ENCODE data around the gene FOXO4. TPM values are rescaled to one million over a fixed set of nuclear protein-coding genes. Genes with fewer than 3 reads are reported as not detected.

FOXO4 gene
- total and polyA plus RNA-seq, 5 experiments from 2014 or later, result 1.3 to 33.7 (median 2.1) TPM

DNA sequence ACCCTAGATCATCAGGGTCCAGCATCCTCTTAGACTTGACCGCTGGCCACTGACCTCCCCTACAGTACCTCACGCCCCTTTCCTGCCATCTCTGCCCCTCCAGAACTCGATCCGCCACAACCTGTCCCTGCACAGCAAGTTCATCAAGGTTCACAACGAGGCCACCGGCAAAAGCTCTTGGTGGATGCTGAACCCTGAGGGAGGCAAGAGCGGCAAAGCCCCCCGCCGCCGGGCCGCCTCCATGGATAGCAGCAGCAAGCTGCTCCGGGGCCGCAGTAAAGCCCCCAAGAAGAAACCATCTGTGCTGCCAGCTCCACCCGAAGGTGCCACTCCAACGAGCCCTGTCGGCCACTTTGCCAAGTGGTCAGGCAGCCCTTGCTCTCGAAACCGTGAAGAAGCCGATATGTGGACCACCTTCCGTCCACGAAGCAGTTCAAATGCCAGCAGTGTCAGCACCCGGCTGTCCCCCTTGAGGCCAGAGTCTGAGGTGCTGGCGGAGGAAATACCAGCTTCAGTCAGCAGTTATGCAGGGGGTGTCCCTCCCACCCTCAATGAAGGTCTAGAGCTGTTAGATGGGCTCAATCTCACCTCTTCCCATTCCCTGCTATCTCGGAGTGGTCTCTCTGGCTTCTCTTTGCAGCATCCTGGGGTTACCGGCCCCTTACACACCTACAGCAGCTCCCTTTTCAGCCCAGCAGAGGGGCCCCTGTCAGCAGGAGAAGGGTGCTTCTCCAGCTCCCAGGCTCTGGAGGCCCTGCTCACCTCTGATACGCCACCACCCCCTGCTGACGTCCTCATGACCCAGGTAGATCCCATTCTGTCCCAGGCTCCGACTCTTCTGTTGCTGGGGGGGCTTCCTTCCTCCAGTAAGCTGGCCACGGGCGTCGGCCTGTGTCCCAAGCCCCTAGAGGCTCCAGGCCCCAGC, 5.2 kb downstream of the FOXO4 start:
- peak overlapping the region in 6 of 10 donors; percentile 28 to 77 (median 51) for H3K4me3 Mint-ChIP-seq
- H3K9me3 Mint-ChIP-seq, result no peaks in the 10 kb centered on the region
- ATAC-seq (peak; percentile 35 to 45), DNase-seq (peak in 4 of 10 donors; percentile 14 to 70 (median 24))
- H3K4me1 Mint-ChIP-seq, result peaks cover 28 to 83% (median 79%) of the 10 kb centered on the region in 4 donors
- POLR2A ChIA-PET, result interaction anchor here (0.6 to 10.6 kb wide), 13 partner anchors 9 to 265 kb away, joined by 3 to 134 read pairs (median 5); partner anchors contain the start of genes IL2RG, MED12, SNX12 and TAF1
- no peaks in the 10 kb centered on the region for H3K27me3 Mint-ChIP-seq
- peak overlapping the region; percentile 77 to 97 (median 93) for H3K27ac Mint-ChIP-seq
- peaks cover 0 to 7% (median 1%) of the 10 kb centered on the region in 3 donors for H3K36me3 Mint-ChIP-seq

DNA sequence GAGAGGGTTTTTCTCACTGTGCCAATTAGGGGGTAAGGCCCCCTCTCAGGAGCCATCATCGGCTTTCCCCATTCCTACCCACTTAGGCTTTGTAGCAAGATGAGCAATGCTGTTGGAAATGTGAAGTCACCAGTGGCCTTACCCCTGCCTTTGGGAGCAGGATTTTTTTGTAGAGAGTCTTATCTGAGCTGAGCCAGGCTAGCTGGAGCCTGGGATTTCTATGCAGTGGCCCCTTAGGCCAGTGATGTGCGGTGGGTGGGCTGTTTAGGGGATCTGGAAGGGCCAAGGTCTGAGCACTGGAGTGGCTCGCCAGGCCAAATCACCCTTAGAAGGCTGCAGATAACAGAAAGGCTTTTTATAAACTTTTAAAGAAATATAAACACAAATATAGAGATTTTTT, 6.6 kb downstream of the FOXO4 start:
- Mint-ChIP-seq H3K27me3 (no peaks in the 10 kb centered on the region), H3K27ac (peak overlapping the region; percentile 90 to 97 (median 94)), H3K9me3 (no peaks in the 10 kb centered on the region), H3K36me3 (peaks cover 0 to 21% (median 5%) of the 10 kb centered on the region in 3 donors), H3K4me1 (peaks cover 36 to 89% (median 85%) of the 10 kb centered on the region in 4 donors), H3K4me3 (peak overlapping the region in 7 of 10 donors; percentile 12 to 88 (median 66))
- DNase-seq, result no peak
- POLR2A ChIA-PET, result interaction anchor here (0.9 to 10.6 kb wide), 10 partner anchors 9 to 264 kb away, joined by 3 to 134 read pairs (median 5); partner anchors contain the start of genes IL2RG, MED12 and TAF1
- ATAC-seq, result no peak

- Mint-ChIP-seq H3K27me3 (no peaks in the 10 kb centered on the region), H3K9me3 (no peaks in the 10 kb centered on the region)
- peak; percentile 41 to 58 for ATAC-seq
Measured at GRCh38 chrX:71103110-71103983, 7.7 kb downstream of the FOXO4 start.

DNA sequence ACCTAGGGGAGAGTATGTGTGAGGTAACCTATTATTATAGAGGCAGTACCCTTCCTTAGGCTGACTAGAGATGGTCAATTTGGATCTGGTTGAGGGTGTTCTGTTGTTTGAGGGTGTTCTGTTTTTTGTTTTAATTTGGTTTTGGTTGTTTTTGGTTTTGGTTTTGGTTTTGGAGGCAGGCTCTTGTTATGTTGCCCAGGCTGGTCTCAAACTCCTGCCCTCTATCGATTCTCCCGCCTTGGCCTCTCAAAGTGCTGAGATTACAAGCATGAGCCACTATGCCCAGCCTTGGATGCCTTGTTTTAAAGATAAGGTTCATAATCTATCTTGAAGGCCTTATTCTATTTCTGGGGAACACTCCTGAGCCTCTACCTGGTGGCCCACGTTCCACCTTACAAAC, 10.0 kb downstream of the FOXO4 start:
- Mint-ChIP-seq H3K4me1 (peaks cover 39 to 91% (median 79%) of the 10 kb centered on the region in 4 donors), H3K27me3 (no peaks in the 10 kb centered on the region), H3K9me3 (no peaks in the 10 kb centered on the region), H3K27ac (peak overlapping the region; percentile 87 to 99 (median 96)), H3K36me3 (peaks cover 7 to 53% (median 29%) of the 10 kb centered on the region in 3 donors), H3K4me3 (peak overlapping the region; percentile 38 to 98 (median 80))
- ATAC-seq (peak in 1 of 2 donors; percentile 3), DNase-seq (no peak)
- POLR2A ChIA-PET, result interaction anchor here (0.9 to 10.6 kb wide), 5 partner anchors 8 to 972 kb away, joined by 3 to 134 read pairs (median 7); partner anchors contain the start of genes FOXO4, IGBP1 and MED12

More at GRCh38 chrX:71103110-71103983, 7.7 kb downstream of the FOXO4 start:
- peak overlapping the region; percentile 90 to 97 (median 94) for H3K27ac Mint-ChIP-seq
- H3K36me3 Mint-ChIP-seq, result peaks cover 0 to 31% (median 10%) of the 10 kb centered on the region in 3 donors
- peaks cover 39 to 90% (median 89%) of the 10 kb centered on the region in 4 donors for H3K4me1 Mint-ChIP-seq
- POLR2A ChIA-PET, result interaction anchor here (0.9 to 10.6 kb wide), 9 partner anchors 8 to 430 kb away, joined by 3 to 134 read pairs (median 5); partner anchors contain the start of genes IL2RG, MED12, NONO and OGT
- peak; percentile 28 to 78 (median 50) for DNase-seq
- peak overlapping the region; percentile 73 to 88 (median 80) for H3K4me3 Mint-ChIP-seq

GRCh38 chrX:71106427-71106826, 10.8 kb downstream of the FOXO4 start, which contains the start of gene CXorf65:
TSS of gene CXorf65 (minus strand) at chrX:71106740. CDS start at chrX:71106556, 184 bp downstream.
- DNase-seq (no peak), ATAC-seq (peak in 1 of 2 donors; percentile 16)
- POLR2A ChIA-PET, result interaction anchor here (0.9 to 10.6 kb wide), 4 partner anchors 8 to 973 kb away, joined by 3 to 134 read pairs (median 8); partner anchors contain the start of genes FOXO4, IGBP1 and MED12
- H3K9me3 Mint-ChIP-seq, result no peaks in the 10 kb centered on the region
- H3K36me3 Mint-ChIP-seq, result peaks cover 15 to 54% (median 33%) of the 10 kb centered on the region in 3 donors
- peak within 1 kb of the TSS; percentile 92 to 100 (median 98) for H3K27ac Mint-ChIP-seq
- peak within 1 kb of the TSS; percentile 83 to 98 (median 96) for H3K4me3 Mint-ChIP-seq
- peaks cover 33 to 86% (median 71%) of the 10 kb centered on the region in 4 donors for H3K4me1 Mint-ChIP-seq
- H3K27me3 Mint-ChIP-seq, result peaks cover 0 to 2% (median 0%) of the 10 kb centered on the region in 5 donors

DNA sequence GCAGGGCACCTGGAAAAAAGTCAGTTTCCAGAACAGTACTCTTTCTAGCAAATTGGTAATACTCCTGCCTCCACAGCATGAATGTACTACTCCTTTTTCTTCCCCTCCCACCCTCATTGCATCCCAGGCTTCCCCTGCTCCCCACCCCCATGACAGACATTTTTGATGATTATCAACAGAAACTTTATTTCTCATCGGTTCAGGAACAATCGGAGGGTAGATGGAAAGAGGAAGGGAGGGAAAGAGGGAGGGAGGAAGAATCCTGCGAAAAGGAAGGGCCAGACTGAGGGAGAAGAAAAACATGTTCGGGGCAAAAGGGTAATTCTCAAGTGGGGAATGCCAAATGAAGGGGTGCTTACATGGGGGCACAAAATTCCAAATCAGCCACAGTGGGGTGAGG, 11.6 kb downstream of the FOXO4 start:
- peak overlapping the region; percentile 83 to 98 (median 96) for H3K4me3 Mint-ChIP-seq
- POLR2A ChIA-PET, result interaction anchor here (10.6 kb wide), 1 partner anchor 11 kb away, joined by 134 read pairs; the partner anchor contains the start of gene MED12
- ATAC-seq (no peak), DNase-seq (no peak)
- peaks cover 0 to 2% (median 0%) of the 10 kb centered on the region in 5 donors for H3K27me3 Mint-ChIP-seq
- H3K27ac Mint-ChIP-seq, result peak overlapping the region; percentile 92 to 100 (median 98)
- peaks cover 16 to 54% (median 33%) of the 10 kb centered on the region in 3 donors for H3K36me3 Mint-ChIP-seq
- peaks cover 34 to 83% (median 68%) of the 10 kb centered on the region in 4 donors for H3K4me1 Mint-ChIP-seq
- no peaks in the 10 kb centered on the region for H3K9me3 Mint-ChIP-seq

DNA sequence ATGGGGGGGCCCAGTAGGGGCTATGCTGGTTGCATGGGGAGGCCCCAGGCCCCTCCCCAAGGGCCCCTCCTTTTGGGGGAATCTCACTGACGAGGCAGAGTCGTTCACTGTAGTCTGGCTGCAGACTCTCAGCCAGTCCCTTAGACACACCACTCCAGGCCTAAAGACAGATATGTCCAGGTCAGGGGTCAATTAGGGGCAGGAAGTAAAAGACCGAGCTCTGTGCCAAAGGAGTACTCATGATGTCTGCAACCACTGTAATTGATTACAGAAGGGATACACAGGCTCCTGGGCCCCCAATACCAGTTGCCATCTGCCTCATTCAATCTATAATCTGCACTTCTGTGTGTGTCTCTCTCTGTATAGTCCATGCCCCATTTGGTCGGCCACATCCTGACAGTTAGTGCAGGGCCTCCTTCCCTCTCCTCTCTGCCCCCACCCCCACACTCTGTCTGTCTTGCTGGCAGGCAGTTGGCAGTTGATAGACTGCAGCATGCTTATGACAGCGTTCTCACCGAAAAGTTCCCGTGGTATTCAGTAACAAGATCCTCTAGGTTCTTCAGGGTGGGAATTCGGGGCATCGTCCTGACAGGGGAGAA, 12.2 kb downstream of the FOXO4 start:
- ATAC-seq, result peak in 1 of 2 donors; percentile 12
- H3K9me3 Mint-ChIP-seq, result no peaks in the 10 kb centered on the region
- DNase-seq, result peak in 8 of 10 donors; percentile 11 to 80 (median 44)
- peaks cover 0 to 2% (median 0%) of the 10 kb centered on the region in 5 donors for H3K27me3 Mint-ChIP-seq
- H3K4me3 Mint-ChIP-seq, result peak overlapping the region; percentile 83 to 98 (median 96)
- H3K27ac Mint-ChIP-seq, result peak overlapping the region; percentile 94 to 100 (median 98)
- peaks cover 37 to 82% (median 66%) of the 10 kb centered on the region in 4 donors for H3K4me1 Mint-ChIP-seq
- peaks cover 16 to 54% (median 33%) of the 10 kb centered on the region in 3 donors for H3K36me3 Mint-ChIP-seq
- POLR2A ChIA-PET, result interaction anchor here (1.0 to 10.6 kb wide), 2 partner anchors 8 to 11 kb away, joined by 5 to 134 read pairs; partner anchors contain the start of gene MED12

DNA sequence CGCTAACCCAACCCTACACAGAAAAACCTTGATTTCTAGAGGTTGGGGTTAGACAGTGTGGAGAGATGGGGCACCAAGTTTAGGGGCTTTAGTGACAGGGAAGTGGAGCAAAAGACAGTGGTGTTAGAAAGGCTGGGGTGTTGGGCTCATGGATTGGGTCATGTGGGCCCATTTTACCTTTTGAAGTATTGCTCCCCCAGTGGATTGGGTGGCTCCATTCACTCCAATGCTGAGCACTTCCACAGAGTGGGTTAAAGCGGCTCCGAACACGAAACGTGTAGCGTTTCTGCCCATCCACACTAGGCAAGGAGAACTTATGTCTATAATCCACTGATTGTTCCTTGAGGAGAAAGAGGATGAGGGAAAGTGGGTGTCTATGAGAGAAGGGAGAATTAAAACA, 13.4 kb downstream of the FOXO4 start:
- H3K4me3 Mint-ChIP-seq, result peak overlapping the region; percentile 83 to 98 (median 96)
- POLR2A ChIA-PET, result interaction anchor here (10.6 kb wide), 1 partner anchor 9 kb away, joined by 134 read pairs; the partner anchor contains the start of gene MED12
- peaks cover 32 to 77% (median 62%) of the 10 kb centered on the region in 4 donors for H3K4me1 Mint-ChIP-seq
- H3K36me3 Mint-ChIP-seq, result peaks cover 16 to 54% (median 35%) of the 10 kb centered on the region in 3 donors
- ATAC-seq (no peak), DNase-seq (no peak)
- H3K9me3 Mint-ChIP-seq, result no peaks in the 10 kb centered on the region
- H3K27ac Mint-ChIP-seq, result peak overlapping the region; percentile 94 to 100 (median 98)
- peaks cover 0 to 2% (median 0%) of the 10 kb centered on the region in 5 donors for H3K27me3 Mint-ChIP-seq

GRCh38 chrX:71111141-71111843, 15.6 kb downstream of the FOXO4 start, which contains the start of gene IL2RG:
TSS of gene IL2RG (minus strand) at chrX:71111577. CDS start at chrX:71111539, 38 bp downstream.
- peaks cover 25 to 59% (median 45%) of the 10 kb centered on the region in 4 donors for H3K4me1 Mint-ChIP-seq

DNA sequence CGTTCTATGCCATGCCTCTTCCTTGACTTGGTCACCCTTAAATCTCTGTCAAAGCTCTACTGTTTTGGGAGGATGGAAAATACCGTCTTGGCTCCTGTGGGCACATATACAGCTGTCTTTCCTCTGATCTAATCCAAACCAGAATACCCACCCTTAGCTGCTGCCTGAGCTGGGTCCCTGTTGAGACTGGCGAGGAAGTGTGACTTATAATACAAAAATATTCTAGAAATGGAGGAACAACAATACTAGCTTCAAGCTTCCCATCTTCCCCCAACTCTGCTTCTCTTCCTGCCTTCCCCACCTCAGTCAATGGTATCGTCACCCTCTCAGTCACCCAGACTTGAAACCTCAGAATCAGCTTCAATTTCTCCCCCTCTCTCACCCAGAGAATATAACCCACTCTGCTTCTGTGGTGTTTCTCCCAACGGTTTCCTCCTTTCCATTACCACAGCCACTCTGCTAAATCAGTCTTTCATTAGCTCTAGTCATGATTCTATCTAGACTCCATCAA, 16.3 kb downstream of the FOXO4 start:
- POLR2A ChIA-PET, result interaction anchor here (0.7 to 3.1 kb wide), 13 partner anchors 8 to 422 kb away, joined by 3 to 82 read pairs (median 6); partner anchors contain the start of genes FOXO4, OGT, SNX12 and TAF1
- H3K36me3 Mint-ChIP-seq, result peaks cover 16 to 39% (median 30%) of the 10 kb centered on the region in 3 donors
- peak in 2 of 10 donors; percentile 16 to 36 for DNase-seq
- peak overlapping the region; percentile 94 to 100 (median 98) for H3K27ac Mint-ChIP-seq
- peaks cover 0 to 2% (median 0%) of the 10 kb centered on the region in 5 donors for H3K27me3 Mint-ChIP-seq
- no peaks in the 10 kb centered on the region for H3K9me3 Mint-ChIP-seq
- ATAC-seq, result peak; percentile 57 to 65
- peak overlapping the region; percentile 83 to 98 (median 96) for H3K4me3 Mint-ChIP-seq
- H3K4me1 Mint-ChIP-seq, result peaks cover 22 to 53% (median 40%) of the 10 kb centered on the region in 4 donors

More at GRCh38 chrX:71111141-71111843, 15.6 kb downstream of the FOXO4 start, which contains the start of gene IL2RG:
- Mint-ChIP-seq H3K36me3 (peaks cover 16 to 45% (median 34%) of the 10 kb centered on the region in 3 donors), H3K9me3 (no peaks in the 10 kb centered on the region), H3K27ac (peak within 1 kb of the TSS; percentile 94 to 100 (median 98)), H3K27me3 (peaks cover 0 to 2% (median 0%) of the 10 kb centered on the region in 5 donors), H3K4me3 (peak within 1 kb of the TSS; percentile 83 to 98 (median 96))
- DNase-seq, result peak; percentile 46 to 92 (median 80)
- ATAC-seq, result peak; percentile 84 to 90
- POLR2A ChIA-PET, result interaction anchor here (0.5 to 3.1 kb wide), 15 partner anchors 9 to 423 kb away, joined by 3 to 82 read pairs (median 5); partner anchors contain the start of genes FOXO4, OGT, SNX12 and TAF1

All from naive thymus-derived CD8-positive, alpha-beta T cell (primary cell).